Common myeloid progenitor, CD34-positive (primary cell): ENCODE data around the gene RND1.

Experiments used
- CTCF ChIA-PET: fragments of 350-600 bp; sonication (Branson Sonifier 250); formaldehyde crosslinking; loops from one replicate; lab custom pipeline; 2021; ENCODE audit warnings: antibody characterized with exemption; lab: Charles Lee
- POLR2A ChIA-PET: fragments of 350-600 bp; sonication (Branson Sonifier 250); formaldehyde crosslinking; loops from one replicate; lab custom pipeline; 2021; ENCODE audit warnings: antibody characterized with exemption; lab: Charles Lee
- DNase-seq, 3 donors: peaks; one replicate each; pipeline versions ENCODE4 v3.0.0 to v3.0.0-alpha.2; 2013
- H3K27ac ChIP-seq, 2 experiments: 1 replicate in 1 of 2; 2 replicates in 1 of 2; pipeline ENCODE4 v1.7.0; 2013; ENCODE audit warnings: inconsistent platforms in 2 of 2, low read length in 2 of 2, mild to moderate bottlenecking in 2 of 2, low read depth in 1 of 2, moderate library complexity in 1 of 2; ENCODE audit not compliant: severe bottlenecking in 2 of 2, insufficient read depth in 1 of 2, poor library complexity in 1 of 2
- H3K27me3 ChIP-seq, 5 experiments: replicated peaks in 2 of 5; 1 replicate in 3 of 5; 2 replicates in 2 of 5; pipeline versions ENCODE4 v1.6.1 to v1.7.0; 2013; ENCODE audit warnings: low read length in 4 of 5, mild to moderate bottlenecking in 2 of 5, moderate library complexity in 2 of 5, inconsistent platforms in 1 of 5; ENCODE audit not compliant: insufficient read depth in 5 of 5, control insufficient read depth in 4 of 5
- H3K36me3 ChIP-seq, 4 experiments: 1 replicate in 2 of 4; 2 replicates in 2 of 4; pipeline versions ENCODE4 v1.6.1 to v1.7.0; 2013; ENCODE audit warnings: low read length in 3 of 4, control low read depth in 1 of 4, mild to moderate bottlenecking in 1 of 4; ENCODE audit not compliant: control insufficient read depth in 4 of 4, insufficient read depth in 4 of 4
- H3K4me1 ChIP-seq, 4 experiments: 1 replicate in 3 of 4; 2 replicates in 1 of 4; pipeline versions ENCODE4 v1.6.1 to v1.7.1; 2013; ENCODE audit warnings: low read length in 3 of 4, mild to moderate bottlenecking in 3 of 4, control low read depth in 1 of 4, inconsistent platforms in 1 of 4, moderate library complexity in 1 of 4; ENCODE audit not compliant: control insufficient read depth in 4 of 4, insufficient read depth in 4 of 4; ENCODE audit errors: control extremely low read depth in 1 of 4
- H3K4me3 ChIP-seq, 7 experiments: 1 replicate in 4 of 7; 2 replicates in 3 of 7; pipeline versions ENCODE4 v1.5.1 to v1.7.0; 2013; ENCODE audit warnings: mild to moderate bottlenecking in 7 of 7, low read length in 6 of 7, moderate library complexity in 6 of 7, inconsistent platforms in 2 of 7, low read depth in 2 of 7, control low read depth in 1 of 7; ENCODE audit not compliant: insufficient read depth in 4 of 7, control insufficient read depth in 1 of 7; ENCODE audit errors: extremely low read depth in 1 of 7
- H3K9me3 ChIP-seq, 5 experiments: 1 replicate in 4 of 5; 2 replicates in 1 of 5; pipeline versions ENCODE4 v1.6.1 to v1.7.1; 2013; ENCODE audit warnings: low read length in 4 of 5, mild to moderate bottlenecking in 2 of 5, inconsistent platforms in 1 of 5, low read depth in 1 of 5, moderate library complexity in 1 of 5; ENCODE audit not compliant: control insufficient read depth in 4 of 5, insufficient read depth in 2 of 5; ENCODE audit errors: control extremely low read depth in 1 of 5
- WGBS: methylation state at CpG from one replicate; pipeline ENCODE4 v1.1.5; 2013; ENCODE audit not compliant: insufficient coverage; 5-methylcytosine and 5-hydroxymethylcytosine counted together

RND1 gene

GRCh38 chr12:48819986-48820725, 45.5 kb downstream of the RND1 start:
- H3K4me1 ChIP-seq: peaks cover 0 to 36% (median 28%) of the 10 kb centered on the region in 4 experiments
- WGBS: 100% methylated on average over 3 of the region's 5 CpGs

GRCh38 chr12:48818831-48819590, 46.7 kb downstream of the RND1 start:
- POLR2A ChIA-PET: no interaction called here

More at GRCh38 chr12:48819986-48820725, 45.5 kb downstream of the RND1 start:
- ChIA-PET POLR2A (no interaction called here), CTCF (interaction anchor here (1.0 to 1.1 kb wide), 3 partner anchors 10 to 67 kb away, joined by 3 to 8 read pairs (median 7); partner anchors contain the start of gene DDX23)
- Histone ChIP-seq H3K27me3 (peaks cover 0 to 9% (median 0%) of the 10 kb centered on the region in 5 experiments), H3K27ac (no peak overlapping the region), H3K4me3 (no peak overlapping the region), H3K9me3 (no peaks in the 10 kb centered on the region), H3K36me3 (no peaks in the 10 kb centered on the region)
- no peak for DNase-seq

DNA sequence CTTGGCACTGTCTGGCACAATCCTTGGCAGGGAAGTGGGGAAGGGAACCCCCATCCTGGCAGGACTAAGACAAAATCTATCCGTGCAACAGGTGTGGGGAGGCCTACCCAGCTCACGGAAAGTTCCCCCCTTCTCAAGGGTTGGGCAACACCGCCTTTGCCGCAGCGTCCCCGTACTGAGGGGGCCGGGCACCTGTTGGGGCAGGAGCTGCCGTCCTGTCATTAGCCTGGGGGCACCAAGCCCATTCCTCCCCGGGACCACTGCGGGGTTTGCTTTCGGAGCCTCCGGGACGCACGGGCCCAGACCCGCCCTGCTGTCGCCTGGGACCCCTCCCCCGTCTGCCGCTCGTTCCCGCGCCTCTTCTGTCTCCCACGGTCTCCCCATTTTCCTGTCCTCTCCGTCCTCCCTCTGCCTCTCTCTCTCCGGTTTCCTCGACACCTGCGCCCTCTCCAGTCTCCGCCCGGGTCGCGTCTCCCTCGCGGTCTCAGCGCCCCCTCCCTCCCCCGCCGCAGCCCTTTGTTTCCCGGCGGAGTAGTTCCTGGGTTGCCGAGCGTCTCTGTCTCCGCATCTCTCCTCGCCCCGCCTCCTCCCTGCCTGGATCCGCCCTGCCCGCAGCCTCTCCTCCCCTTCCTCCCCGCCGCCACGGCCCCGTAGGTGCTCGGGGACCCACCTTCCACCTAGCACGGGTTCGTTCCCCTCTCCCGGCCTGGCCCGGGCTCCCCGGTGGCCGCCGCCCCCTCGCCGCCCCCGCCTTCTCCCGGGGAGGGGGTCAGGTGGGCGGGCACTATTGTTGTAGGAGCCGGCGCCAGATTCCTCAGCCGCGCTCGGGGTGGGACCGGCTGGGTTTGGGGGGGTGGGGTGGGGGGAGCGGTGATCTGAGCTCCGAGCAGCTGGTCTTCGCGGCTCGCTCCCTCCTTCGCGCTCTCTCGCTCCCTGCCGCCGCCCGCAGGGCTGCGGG, 47.5 kb downstream of the RND1 start, which contains the start of gene CACNB3:
Gene CACNB3, plus strand, starts transcription at position 624 of the 958 bp plus-strand sequence. CDS start 434 bp downstream, outside the sequence.
- Histone ChIP-seq H3K4me3 (peak within 1 kb of the TSS; percentile 53 to 89 (median 67)), H3K9me3 (no peaks in the 10 kb centered on the region), H3K4me1 (peaks cover 0 to 52% (median 36%) of the 10 kb centered on the region in 4 experiments), H3K27ac (no peak within 1 kb of the TSS), H3K27me3 (peaks cover 0 to 9% (median 0%) of the 10 kb centered on the region in 5 experiments), H3K36me3 (no peaks in the 10 kb centered on the region)
- under 1% methylated on average over 62 of the region's 79 CpGs for WGBS
- POLR2A ChIA-PET: no interaction called here
- CTCF ChIA-PET: interaction anchor here (0.6 to 4.7 kb wide), 3 partner anchors 8 to 21 kb away, joined by 3 to 37 read pairs (median 3); no protein-coding TSS in a partner anchor
- peak in 2 of 3 donors; percentile 57 to 72 for DNase-seq

More at GRCh38 chr12:48818831-48819590, 46.7 kb downstream of the RND1 start:
- Histone ChIP-seq H3K4me1 (peaks cover 0 to 47% (median 33%) of the 10 kb centered on the region in 4 experiments), H3K27ac (no peak overlapping the region), H3K36me3 (no peaks in the 10 kb centered on the region), H3K4me3 (peak overlapping the region; percentile 23 to 89 (median 67)), H3K9me3 (no peaks in the 10 kb centered on the region), H3K27me3 (peaks cover 0 to 9% (median 0%) of the 10 kb centered on the region in 5 experiments)
- 18% methylated on average over 14 of the region's 37 CpGs for WGBS
- CTCF ChIA-PET: interaction anchor here (0.7 to 1.1 kb wide), 4 partner anchors 9 to 66 kb away, joined by 3 to 8 read pairs (median 5); partner anchors contain the start of gene DDX23
- peak in 2 of 3 donors; percentile 42 to 70 for DNase-seq

DNA sequence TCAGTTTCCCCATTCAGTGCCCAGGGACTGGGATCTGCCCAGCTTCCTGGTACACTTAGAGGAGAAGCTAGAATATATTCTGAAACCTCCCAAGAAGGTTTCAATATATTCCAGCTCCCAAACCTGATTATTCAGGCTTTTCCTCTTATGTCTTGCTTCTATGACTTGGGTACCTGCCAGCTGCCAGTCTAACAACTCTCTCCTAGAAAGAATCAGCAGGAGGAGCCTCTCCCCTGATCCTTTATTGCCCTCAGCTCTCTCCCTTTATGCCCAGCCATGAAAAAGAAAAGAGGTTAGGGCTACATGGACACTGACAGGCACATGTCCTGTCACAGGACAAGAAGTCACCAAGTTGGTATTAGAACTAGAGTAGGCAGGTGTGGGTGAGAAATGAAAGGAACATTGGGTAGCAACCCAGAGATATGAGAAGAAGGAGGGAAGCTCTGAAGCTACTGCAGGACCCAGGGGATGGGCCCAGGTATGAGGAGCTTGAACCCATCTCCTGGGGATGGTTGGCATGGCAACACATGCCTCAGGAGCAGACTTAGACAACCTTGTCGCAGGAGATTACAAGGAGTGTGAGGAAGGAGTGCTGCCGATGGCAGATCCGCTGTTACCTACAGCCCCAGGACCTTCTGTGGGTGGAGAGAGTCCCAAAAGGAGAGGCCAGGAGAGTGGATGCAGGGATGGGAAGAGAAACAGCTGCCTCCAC, 49.4 kb downstream of the RND1 start:
- H3K27me3 ChIP-seq: peaks cover 0 to 9% (median 0%) of the 10 kb centered on the region in 5 experiments
- H3K4me1 ChIP-seq: peaks cover 0 to 52% (median 36%) of the 10 kb centered on the region in 4 experiments
- WGBS: 100% methylated on average over 3 of the region's 3 CpGs
- ChIA-PET POLR2A (no interaction called here), CTCF (interaction anchor here (0.7 to 4.7 kb wide), 12 partner anchors 9 to 67 kb away, joined by 3 to 37 read pairs (median 6); partner anchors contain the start of genes ADCY6 and DDX23)
- H3K4me3 ChIP-seq: peak overlapping the region in 4 of 7 experiments; percentile 79 to 88 (median 84)
- H3K36me3 ChIP-seq: no peaks in the 10 kb centered on the region
- H3K27ac ChIP-seq: no peak overlapping the region
- DNase-seq: no peak
- no peaks in the 10 kb centered on the region for H3K9me3 ChIP-seq

DNA sequence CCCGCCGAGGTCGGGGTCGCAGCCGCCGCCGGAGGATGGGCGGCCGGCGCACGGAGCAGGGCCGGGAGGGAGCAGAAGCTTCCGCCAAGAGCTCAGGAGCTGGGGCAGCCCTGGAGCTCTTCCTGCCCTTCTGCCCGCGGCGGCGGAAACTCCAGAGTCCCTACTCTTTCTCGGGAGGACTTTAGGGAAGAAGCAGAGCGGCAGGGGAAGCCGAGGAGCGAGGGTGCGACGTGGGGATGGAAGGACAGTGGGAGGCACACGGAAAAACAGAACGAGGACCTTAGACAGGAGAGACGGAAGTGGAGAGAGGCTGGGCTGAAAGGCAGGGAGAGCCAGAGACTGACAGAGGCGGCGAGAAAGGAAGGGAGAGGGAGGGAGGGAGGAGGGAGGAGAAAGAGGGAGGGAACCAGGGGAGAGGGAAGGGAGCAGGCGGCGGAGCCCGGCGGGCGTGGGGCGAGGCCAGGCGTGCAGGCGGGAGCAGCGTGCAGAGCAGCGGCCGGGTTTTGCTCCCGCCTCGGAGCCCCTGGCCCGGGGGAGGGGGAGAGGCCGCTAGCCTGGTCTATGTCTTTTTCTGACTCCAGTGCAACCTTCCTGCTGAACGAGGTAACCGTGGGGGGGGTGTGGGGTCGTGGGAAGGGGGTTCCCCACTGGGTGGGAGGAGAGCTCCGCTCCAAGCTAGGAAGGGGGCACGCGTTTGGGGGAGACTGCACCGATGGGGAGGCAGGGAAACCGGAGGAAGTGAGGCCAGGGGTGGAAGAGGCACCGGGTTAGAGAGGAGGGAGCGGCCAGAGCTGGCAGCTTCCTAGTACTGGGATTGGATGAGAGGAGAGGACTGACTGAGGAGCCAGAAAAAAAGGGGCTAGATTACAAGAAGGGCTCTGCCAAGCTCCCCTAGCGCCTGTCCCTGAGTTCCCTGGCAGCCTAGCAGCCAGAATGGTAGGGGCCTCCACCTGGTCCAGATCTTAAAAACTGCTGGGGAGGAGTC, 50.3 kb downstream of the RND1 start:
- ChIA-PET CTCF (interaction anchor here (0.7 to 4.7 kb wide), 36 partner anchors 10 to 110 kb away, joined by 3 to 37 read pairs (median 4); partner anchors contain the start of genes ADCY6, DDX23 and FKBP11), POLR2A (interaction anchor here (1.2 kb wide), 1 partner anchor 50 kb away, joined by 3 read pairs; the partner anchor contains the start of gene RND1)
- H3K36me3 ChIP-seq: no peaks in the 10 kb centered on the region
- peak overlapping the region in 1 of 2 experiments; percentile 58 for H3K27ac ChIP-seq
- peak in 2 of 3 donors; percentile 39 to 40 for DNase-seq
- WGBS: 0% methylated on average over 40 of the region's 54 CpGs
- H3K9me3 ChIP-seq: no peaks in the 10 kb centered on the region
- H3K4me1 ChIP-seq: peaks cover 0 to 50% (median 36%) of the 10 kb centered on the region in 4 experiments
- H3K27me3 ChIP-seq: peaks cover 0 to 9% (median 0%) of the 10 kb centered on the region in 5 experiments
- H3K4me3 ChIP-seq: peak overlapping the region; percentile 72 to 88 (median 79)
